HEK293 (cell line): ENCODE results near the gene KRT9.

ENCODE experiments used
- CTCF ChIA-PET: fragments of 350-600 bp; formaldehyde crosslinking; extraction: SDS; loops from one replicate; lab custom pipeline; 2021; ENCODE audit warnings: antibody characterized with exemption; lab: Yijun Ruan, JAX
- POLR2A ChIA-PET: fragments of 300-600 bp; formaldehyde crosslinking; extraction: SDS; loops from one replicate; lab custom pipeline; 2020; ENCODE audit warnings: antibody characterized with exemption, inconsistent platforms; lab: Yijun Ruan, JAX
- H3K27ac ChIP-seq: fragments of 200-500 bp; sonication (Bioruptor generic); 2 replicates; pipeline ENCODE4 v1.5.1; 2014; ENCODE audit warnings: low read depth, low read length, control low read depth, inconsistent platforms; ENCODE audit errors: extremely low read depth
- H3K36me3 ChIP-seq, 2 experiments: fragments of 200-500 bp in 1 of 2; sonication (Bioruptor generic) in 1 of 2; 1 replicate in 1 of 2; 2 replicates in 1 of 2; pipeline ENCODE4 v1.5.1; 2014 to 2017; ENCODE audit warnings: inconsistent platforms in 2 of 2, low read length in 2 of 2; ENCODE audit not compliant: control insufficient read depth in 2 of 2, insufficient read depth in 1 of 2
- H3K4me1 ChIP-seq: fragments of 200-500 bp; sonication (Bioruptor generic); 2 replicates; pipeline ENCODE4 v1.5.1; 2014; ENCODE audit warnings: mild to moderate bottlenecking, low read length, inconsistent platforms; ENCODE audit not compliant: control insufficient read depth, insufficient read depth
- H3K4me3 ChIP-seq: 2 replicates; pipeline ENCODE4 v1.5.1; 2011; ENCODE audit warnings: low read depth, mild to moderate bottlenecking, control low read depth, low read length, moderate library complexity
- H3K9me3 ChIP-seq: fragments of 200-500 bp; sonication (Bioruptor generic); 2 replicates; pipeline ENCODE4 v1.5.1; 2014; ENCODE audit warnings: low read depth, low read length, inconsistent platforms; ENCODE audit not compliant: control insufficient read depth, insufficient read depth
- EGR2 ChIP-seq: fragments of 450-650 bp; formaldehyde crosslinking; IDR thresholded peaks from 2 replicates; pipeline ENCODE4 v1.5.1; 2016; ENCODE audit warnings: low read depth, missing biosample characterization, missing genetic modification characterization
- HOXD13 ChIP-seq: sonication (generic); formaldehyde crosslinking; IDR thresholded peaks from 2 replicates; pipeline ENCODE4 v1.8.0; 2022; ENCODE audit warnings: missing genetic modification reagents, borderline replicate concordance
- KLF10 ChIP-seq: fragments of 450-650 bp; IDR thresholded peaks from 2 replicates; pipeline ENCODE4 v1.5.1; 2018; ENCODE audit warnings: missing biosample characterization, mild to moderate bottlenecking, missing genetic modification characterization
- PATZ1 ChIP-seq: fragments of 450-650 bp; formaldehyde crosslinking; IDR thresholded peaks from 2 replicates; pipeline ENCODE4 v1.5.1; 2016; ENCODE audit warnings: missing biosample characterization, missing genetic modification characterization
- REPIN1 ChIP-seq: fragments of 450-650 bp; formaldehyde crosslinking; IDR thresholded peaks from 2 replicates; pipeline ENCODE4 v1.5.1; 2017; ENCODE audit warnings: missing biosample characterization, missing genetic modification characterization, low read depth
- SALL2 ChIP-seq: fragments of 450-650 bp; formaldehyde crosslinking; IDR thresholded peaks from 2 replicates; pipeline ENCODE4 v1.5.0; 2017; ENCODE audit warnings: missing biosample characterization, mild to moderate bottlenecking, missing genetic modification characterization, borderline replicate concordance
- SP7 ChIP-seq: fragments of 450-650 bp; formaldehyde crosslinking; IDR thresholded peaks from 2 replicates; pipeline ENCODE4 v1.5.1; 2016; ENCODE audit warnings: missing biosample characterization, missing genetic modification characterization
- ZBTB1 ChIP-seq: fragments of 450-650 bp; formaldehyde crosslinking; IDR thresholded peaks from 2 replicates; pipeline ENCODE4 v1.5.1; 2016; ENCODE audit warnings: missing biosample characterization, missing genetic modification characterization
- ZBTB21 ChIP-seq: fragments of 450-650 bp; formaldehyde crosslinking; IDR thresholded peaks from 2 replicates; pipeline ENCODE4 v1.5.1; 2017; ENCODE audit warnings: missing biosample characterization, missing genetic modification characterization
- ZBTB8A ChIP-seq: fragments of 450-650 bp; formaldehyde crosslinking; IDR thresholded peaks from 2 replicates; pipeline ENCODE4 v1.5.1; 2016; ENCODE audit warnings: missing biosample characterization, missing genetic modification characterization
- ZFHX2 ChIP-seq: fragments of 450-650 bp; formaldehyde crosslinking; conservative IDR thresholded peaks from 2 replicates; pipeline ENCODE4 v1.5.1; 2016; ENCODE audit warnings: missing biosample characterization, missing genetic modification characterization
- ZNF132 ChIP-seq: fragments of 450-650 bp; formaldehyde crosslinking; IDR thresholded peaks from 2 replicates; pipeline ENCODE4 v1.5.1; 2017; ENCODE audit warnings: missing biosample characterization, missing genetic modification characterization, borderline replicate concordance
- ZNF311 ChIP-seq: fragments of 450-650 bp; formaldehyde crosslinking; IDR thresholded peaks from 2 replicates; pipeline ENCODE4 v1.5.1; 2017; ENCODE audit warnings: missing biosample characterization, missing genetic modification characterization, borderline replicate concordance
- ZNF626 ChIP-seq: fragments of 450-650 bp; sonication (Bioruptor Pico); formaldehyde crosslinking; IDR thresholded peaks from 2 replicates; pipeline ENCODE4 v1.5.1; 2018; ENCODE audit warnings: missing biosample characterization, missing genetic modification characterization, inconsistent platforms
- ZNF660 ChIP-seq: fragments of 450-650 bp; IDR thresholded peaks from 2 replicates; pipeline ENCODE4 v1.5.1; 2018; ENCODE audit warnings: missing biosample characterization, mild to moderate bottlenecking, missing genetic modification characterization
- ZNF692 ChIP-seq: fragments of 450-650 bp; formaldehyde crosslinking; IDR thresholded peaks from 2 replicates; pipeline ENCODE4 v1.5.1; 2016; ENCODE audit warnings: missing biosample characterization, missing genetic modification characterization
- ZNF76 ChIP-seq: fragments of 450-650 bp; formaldehyde crosslinking; IDR thresholded peaks from 2 replicates; pipeline ENCODE4; 2016; ENCODE audit warnings: low read depth, missing biosample characterization, missing genetic modification characterization, borderline replicate concordance
- ZNF785 ChIP-seq: fragments of 450-650 bp; formaldehyde crosslinking; IDR thresholded peaks from 2 replicates; pipeline ENCODE4 v1.5.1; 2016; ENCODE audit warnings: missing biosample characterization, missing genetic modification characterization
- TF ChIP-seq, protein P1 (sequence below): fragments of 450-650 bp; formaldehyde crosslinking; IDR thresholded peaks from 2 replicates; pipeline ENCODE4 v1.5.1; 2016; ENCODE audit warnings: missing biosample characterization, missing genetic modification characterization
- TF ChIP-seq, protein P2 (sequence below): fragments of 450-650 bp; formaldehyde crosslinking; IDR thresholded peaks from 2 replicates; pipeline ENCODE4 v1.5.1; 2017; ENCODE audit warnings: missing biosample characterization, missing genetic modification characterization
- TF ChIP-seq, protein P3 (sequence below): fragments of 450-650 bp; formaldehyde crosslinking; IDR thresholded peaks from 2 replicates; pipeline ENCODE4 v1.5.1; 2016; ENCODE audit warnings: missing biosample characterization, missing genetic modification characterization

KRT9 gene

GRCh38 chr17:41599680-41600079, 27.8 kb upstream of the KRT9 start:
- Histone ChIP-seq H3K4me1 (peaks cover 3% of the 10 kb centered on the region), H3K27ac (no peak overlapping the region), H3K4me3 (no peak overlapping the region), H3K36me3 (no peaks in the 10 kb centered on the region), H3K9me3 (no peaks in the 10 kb centered on the region)
- TF ChIP-seq ZFHX2 (peak; percentile 56), ZNF692 (tag by site-specific recombination) (no peak), EGR2 (peak; percentile 78), ZBTB21 (tag by site-specific recombination) (no peak)
- CTCF ChIA-PET, result interaction anchor here (0.7 to 0.8 kb wide), 2 partner anchors 20 to 50 kb away, joined by 3 to 6 read pairs; no protein-coding TSS in a partner anchor
- POLR2A ChIA-PET, result interaction anchor here (0.7 kb wide), 1 partner anchor 1013 kb away, joined by 3 read pairs; no protein-coding TSS in a partner anchor

- Histone ChIP-seq H3K4me1 (no peaks in the 10 kb centered on the region), H3K9me3 (no peaks in the 10 kb centered on the region), H3K27ac (no peak overlapping the region), H3K36me3 (no peaks in the 10 kb centered on the region), H3K4me3 (no peak overlapping the region)
- no peak for TF ChIP-seq HOXD13 (CRISPR knock-in tag)
- no peak for TF ChIP-seq REPIN1 (tag by site-specific recombination)
- TF ChIP-seq ZNF132 (tag by site-specific recombination), result no peak
- TF ChIP-seq KLF10 (tag by site-specific recombination), result no peak
- no peak for TF ChIP-seq ZBTB1 (tag by site-specific recombination)
- no peak for TF ChIP-seq ZBTB8A
- no peak for TF ChIP-seq SP7
- TF ChIP-seq PATZ1, result no peak
- TF ChIP-seq ZFHX2, result no peak
- no peak for TF ChIP-seq ZNF785 (tag by site-specific recombination)
- TF ChIP-seq ZNF660, result no peak
- TF ChIP-seq, protein P1, sequence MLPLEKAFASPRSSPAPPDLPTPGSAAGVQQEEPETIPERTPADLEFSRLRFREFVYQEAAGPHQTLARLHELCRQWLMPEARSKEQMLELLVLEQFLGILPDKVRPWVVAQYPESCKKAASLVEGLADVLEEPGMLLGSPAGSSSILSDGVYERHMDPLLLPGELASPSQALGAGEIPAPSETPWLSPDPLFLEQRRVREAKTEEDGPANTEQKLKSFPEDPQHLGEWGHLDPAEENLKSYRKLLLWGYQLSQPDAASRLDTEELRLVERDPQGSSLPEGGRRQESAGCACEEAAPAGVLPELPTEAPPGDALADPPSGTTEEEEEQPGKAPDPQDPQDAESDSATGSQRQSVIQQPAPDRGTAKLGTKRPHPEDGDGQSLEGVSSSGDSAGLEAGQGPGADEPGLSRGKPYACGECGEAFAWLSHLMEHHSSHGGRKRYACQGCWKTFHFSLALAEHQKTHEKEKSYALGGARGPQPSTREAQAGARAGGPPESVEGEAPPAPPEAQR (tag by site-specific recombination), result no peak
- no peak for TF ChIP-seq ZNF76
- TF ChIP-seq, protein P2, sequence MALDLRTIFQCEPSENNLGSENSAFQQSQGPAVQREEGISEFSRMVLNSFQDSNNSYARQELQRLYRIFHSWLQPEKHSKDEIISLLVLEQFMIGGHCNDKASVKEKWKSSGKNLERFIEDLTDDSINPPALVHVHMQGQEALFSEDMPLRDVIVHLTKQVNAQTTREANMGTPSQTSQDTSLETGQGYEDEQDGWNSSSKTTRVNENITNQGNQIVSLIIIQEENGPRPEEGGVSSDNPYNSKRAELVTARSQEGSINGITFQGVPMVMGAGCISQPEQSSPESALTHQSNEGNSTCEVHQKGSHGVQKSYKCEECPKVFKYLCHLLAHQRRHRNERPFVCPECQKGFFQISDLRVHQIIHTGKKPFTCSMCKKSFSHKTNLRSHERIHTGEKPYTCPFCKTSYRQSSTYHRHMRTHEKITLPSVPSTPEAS (tag by site-specific recombination), result no peak
- TF ChIP-seq, protein P3, sequence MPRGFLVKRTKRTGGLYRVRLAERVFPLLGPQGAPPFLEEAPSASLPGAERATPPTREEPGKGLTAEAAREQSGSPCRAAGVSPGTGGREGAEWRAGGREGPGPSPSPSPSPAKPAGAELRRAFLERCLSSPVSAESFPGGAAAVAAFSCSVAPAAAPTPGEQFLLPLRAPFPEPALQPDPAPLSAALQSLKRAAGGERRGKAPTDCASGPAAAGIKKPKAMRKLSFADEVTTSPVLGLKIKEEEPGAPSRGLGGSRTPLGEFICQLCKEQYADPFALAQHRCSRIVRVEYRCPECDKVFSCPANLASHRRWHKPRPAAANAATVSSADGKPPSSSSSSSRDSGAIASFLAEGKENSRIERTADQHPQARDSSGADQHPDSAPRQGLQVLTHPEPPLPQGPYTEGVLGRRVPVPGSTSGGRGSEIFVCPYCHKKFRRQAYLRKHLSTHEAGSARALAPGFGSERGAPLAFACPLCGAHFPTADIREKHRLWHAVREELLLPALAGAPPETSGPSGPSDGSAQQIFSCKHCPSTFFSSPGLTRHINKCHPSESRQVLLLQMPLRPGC (tag by site-specific recombination), result no peak
- no peak for TF ChIP-seq ZNF311 (tag by site-specific recombination)
- TF ChIP-seq ZNF626, result no peak
- TF ChIP-seq SALL2, result no peak
- ChIA-PET CTCF (interaction anchor here (0.6 to 2.3 kb wide), 7 partner anchors 13 to 1394 kb away, joined by 3 to 11 read pairs (median 4); no protein-coding TSS in a partner anchor), POLR2A (no interaction called here)
Observed at GRCh38 chr17:41595585-41595984, 23.7 kb upstream of the KRT9 start.
